ENCODE data around the gene STARD13.

STARD13 gene

DNA sequence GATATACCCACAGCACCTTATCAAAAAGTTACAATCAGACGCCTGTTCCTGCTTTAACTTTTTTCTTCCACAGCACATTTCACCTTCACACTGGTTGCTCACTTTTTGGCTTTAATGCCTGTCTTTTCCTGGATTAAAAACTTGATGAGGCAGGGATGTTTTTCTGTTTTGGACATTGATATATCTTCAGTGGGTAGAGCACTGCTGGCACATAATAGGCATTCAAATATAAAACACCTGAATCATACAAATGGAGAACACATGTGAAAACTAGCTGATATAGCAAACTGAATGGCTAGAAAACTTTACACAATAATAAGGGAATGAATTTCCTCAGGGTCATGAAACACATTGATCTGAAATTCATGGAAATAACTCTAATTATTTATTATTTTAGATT lies 65.6 kb downstream of the STARD13 start:
- Histone ChIP-seq H3K27ac (ENCODE audit: low read depth, low read length, severe bottlenecking) (no peak overlapping the region), H3K4me3 (ENCODE audit: extremely low read depth, insufficient read depth, low read length, poor library complexity, severe bottlenecking) (no peak overlapping the region), H3K4me1 (ENCODE audit: control insufficient read depth, insufficient read depth, low read length, poor library complexity, severe bottlenecking) (peaks cover 18% of the 10 kb centered on the region), H3K36me3 (ENCODE audit: control insufficient read depth, insufficient read depth, low read length) (no peaks in the 10 kb centered on the region), H3K9me3 (ENCODE audit: control insufficient read depth, low read length) (peaks cover 7% of the 10 kb centered on the region)
- 100% methylated on average over 1 of the region's 1 CpG; no CpG with 5 or more reads in 1 of the 2 experiments for WGBS, 2 experiments (ENCODE audit: insufficient coverage in 2 of 2)

- Histone ChIP-seq H3K9me3 (ENCODE audit: control insufficient read depth, low read length) (no peaks in the 10 kb centered on the region), H3K27ac (ENCODE audit: low read depth, low read length, severe bottlenecking) (no peak overlapping the region), H3K36me3 (ENCODE audit: control insufficient read depth, insufficient read depth, low read length) (no peaks in the 10 kb centered on the region), H3K4me1 (ENCODE audit: control insufficient read depth, insufficient read depth, low read length, poor library complexity, severe bottlenecking) (peaks cover 26% of the 10 kb centered on the region), H3K4me3 (ENCODE audit: extremely low read depth, insufficient read depth, low read length, poor library complexity, severe bottlenecking) (no peak overlapping the region)
- WGBS, 2 experiments (ENCODE audit: insufficient coverage in 2 of 2), result 100% methylated on average over 1 of the region's 1 CpG; no CpG with 5 or more reads in 1 of the 2 experiments
Measured at GRCh38 chr13:33218426-33218825, 67.1 kb downstream of the STARD13 start.

DNA sequence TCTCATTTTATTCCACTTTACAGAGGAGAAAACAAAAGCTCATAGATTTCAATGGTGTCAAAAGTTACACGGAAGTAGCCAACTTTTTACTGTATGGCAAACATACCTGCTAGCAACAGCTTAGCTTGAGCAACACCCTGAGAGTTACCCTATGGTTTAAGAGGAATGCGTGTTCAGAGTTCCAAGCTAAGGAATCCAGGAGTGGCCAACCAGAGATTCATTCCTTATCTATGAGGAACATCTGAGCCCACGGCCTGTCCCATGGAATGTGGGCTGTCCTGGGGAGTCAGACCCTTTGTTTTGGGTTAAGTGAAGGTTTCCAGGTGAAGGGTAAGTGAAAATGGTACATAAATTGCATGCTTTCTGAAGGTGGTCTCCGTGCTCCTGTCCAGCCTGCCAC lies 67.5 kb downstream of the STARD13 start:
- Histone ChIP-seq H3K4me1 (ENCODE audit: control insufficient read depth, insufficient read depth, low read length, poor library complexity, severe bottlenecking) (peaks cover 26% of the 10 kb centered on the region), H3K9me3 (ENCODE audit: control insufficient read depth, low read length) (no peaks in the 10 kb centered on the region), H3K36me3 (ENCODE audit: control insufficient read depth, insufficient read depth, low read length) (no peaks in the 10 kb centered on the region), H3K4me3 (ENCODE audit: extremely low read depth, insufficient read depth, low read length, poor library complexity, severe bottlenecking) (no peak overlapping the region), H3K27ac (ENCODE audit: low read depth, low read length, severe bottlenecking) (peak overlapping the region; percentile 25)
- 77 to 89% methylated on average over 2 to 4 of the region's 4 CpGs for WGBS, 2 experiments (ENCODE audit: insufficient coverage in 2 of 2)

GRCh38 chr13:33217256-33217655 lies 68.3 kb downstream of the STARD13 start:
- peak overlapping the region; percentile 25 for H3K27ac ChIP-seq (ENCODE audit: low read depth, low read length, severe bottlenecking)
- 80 to 100% methylated on average over 2 to 3 of the region's 3 CpGs for WGBS, 2 experiments (ENCODE audit: insufficient coverage in 2 of 2)
- no peaks in the 10 kb centered on the region for H3K36me3 ChIP-seq (ENCODE audit: control insufficient read depth, insufficient read depth, low read length)
- H3K4me1 ChIP-seq (ENCODE audit: control insufficient read depth, insufficient read depth, low read length, poor library complexity, severe bottlenecking), result peaks cover 26% of the 10 kb centered on the region
- H3K9me3 ChIP-seq (ENCODE audit: control insufficient read depth, low read length), result no peaks in the 10 kb centered on the region
- H3K4me3 ChIP-seq (ENCODE audit: extremely low read depth, insufficient read depth, low read length, poor library complexity, severe bottlenecking), result no peak overlapping the region

GRCh38 chr13:33213797-33214196 lies 71.8 kb downstream of the STARD13 start:
- Histone ChIP-seq H3K9me3 (ENCODE audit: control insufficient read depth, low read length) (no peaks in the 10 kb centered on the region), H3K4me3 (ENCODE audit: extremely low read depth, insufficient read depth, low read length, poor library complexity, severe bottlenecking) (no peak overlapping the region), H3K36me3 (ENCODE audit: control insufficient read depth, insufficient read depth, low read length) (no peaks in the 10 kb centered on the region), H3K27ac (ENCODE audit: low read depth, low read length, severe bottlenecking) (peak overlapping the region; percentile 47), H3K4me1 (ENCODE audit: control insufficient read depth, insufficient read depth, low read length, poor library complexity, severe bottlenecking) (peaks cover 26% of the 10 kb centered on the region)
- 47 to 78% methylated on average over 2 to 4 of the region's 6 CpGs for WGBS, 2 experiments (ENCODE audit: insufficient coverage in 2 of 2)

DNA sequence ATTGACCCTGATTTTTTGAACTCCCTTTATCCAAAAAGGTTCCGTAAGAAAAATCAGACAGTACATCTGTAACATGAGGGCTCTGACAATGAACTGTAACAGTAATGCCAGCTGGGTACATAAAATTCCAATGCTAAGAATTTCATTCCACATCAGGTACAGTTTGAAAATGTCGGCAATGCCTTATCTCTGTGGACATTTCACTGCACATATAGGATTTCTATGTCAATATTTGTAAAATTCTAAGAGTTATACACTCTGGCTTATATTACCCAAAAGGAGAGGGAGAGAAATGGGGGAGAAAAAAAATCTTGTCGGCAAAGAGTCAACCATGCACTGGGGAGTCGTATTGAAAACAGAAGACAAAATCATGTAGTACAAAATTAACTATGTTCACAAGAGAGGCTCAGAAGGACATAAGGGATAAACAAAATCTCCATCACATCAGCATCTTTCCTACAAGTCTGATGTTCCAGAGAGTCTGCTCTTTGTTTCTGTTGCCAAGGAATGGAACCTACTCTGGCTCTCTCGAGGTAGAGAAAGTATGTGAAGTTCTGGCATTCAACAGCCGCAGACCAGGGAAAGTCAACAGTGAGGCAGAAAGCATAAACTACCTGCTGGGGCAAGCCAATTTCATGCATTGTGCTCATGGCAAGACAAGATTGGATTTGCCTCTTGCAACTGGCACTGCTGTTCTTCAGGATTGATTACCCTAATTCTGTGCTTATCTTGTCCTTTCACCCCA lies 72.4 kb downstream of the STARD13 start:
- Histone ChIP-seq H3K4me1 (ENCODE audit: control insufficient read depth, insufficient read depth, low read length, poor library complexity, severe bottlenecking) (peaks cover 23% of the 10 kb centered on the region), H3K36me3 (ENCODE audit: control insufficient read depth, insufficient read depth, low read length) (no peaks in the 10 kb centered on the region), H3K4me3 (ENCODE audit: extremely low read depth, insufficient read depth, low read length, poor library complexity, severe bottlenecking) (no peak overlapping the region), H3K9me3 (ENCODE audit: control insufficient read depth, low read length) (no peaks in the 10 kb centered on the region), H3K27ac (ENCODE audit: low read depth, low read length, severe bottlenecking) (peak overlapping the region; percentile 37)
- 81 to 83% methylated on average over 1 to 3 of the region's 6 CpGs for WGBS, 2 experiments (ENCODE audit: insufficient coverage in 2 of 2)

DNA sequence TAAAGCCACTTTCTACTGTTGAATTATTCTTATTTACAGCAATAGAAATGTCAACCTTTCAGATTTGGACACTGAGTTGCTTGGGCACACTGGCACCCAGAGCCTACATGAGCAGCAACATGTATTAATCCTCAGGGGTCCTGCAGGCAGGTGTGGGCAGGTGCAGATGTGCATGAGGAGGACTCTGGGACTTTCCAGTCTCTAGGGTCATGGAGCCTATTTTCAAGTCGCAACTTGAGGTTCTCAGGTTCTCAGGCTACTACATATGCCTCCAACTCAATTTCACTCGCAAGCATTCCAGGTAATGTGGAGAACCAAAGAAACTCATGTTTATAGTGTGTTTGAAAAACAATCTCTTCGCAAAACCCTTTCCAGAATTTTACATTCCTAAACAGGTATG lies 73.2 kb downstream of the STARD13 start:
- WGBS, 2 experiments (ENCODE audit: insufficient coverage in 2 of 2), result 100% methylated on average over 1 of the region's 3 CpGs; no CpG with 5 or more reads in 1 of the 2 experiments
- peaks cover 18% of the 10 kb centered on the region for H3K4me1 ChIP-seq (ENCODE audit: control insufficient read depth, insufficient read depth, low read length, poor library complexity, severe bottlenecking)
- H3K9me3 ChIP-seq (ENCODE audit: control insufficient read depth, low read length), result no peaks in the 10 kb centered on the region
- H3K4me3 ChIP-seq (ENCODE audit: extremely low read depth, insufficient read depth, low read length, poor library complexity, severe bottlenecking), result no peak overlapping the region
- H3K36me3 ChIP-seq (ENCODE audit: control insufficient read depth, insufficient read depth, low read length), result no peaks in the 10 kb centered on the region
- no peak overlapping the region for H3K27ac ChIP-seq (ENCODE audit: low read depth, low read length, severe bottlenecking)

GRCh38 chr13:33210090-33210489 lies 75.5 kb downstream of the STARD13 start:
- H3K27ac ChIP-seq (ENCODE audit: low read depth, low read length, severe bottlenecking), result no peak overlapping the region
- peaks cover 13% of the 10 kb centered on the region for H3K4me1 ChIP-seq (ENCODE audit: control insufficient read depth, insufficient read depth, low read length, poor library complexity, severe bottlenecking)
- H3K36me3 ChIP-seq (ENCODE audit: control insufficient read depth, insufficient read depth, low read length), result no peaks in the 10 kb centered on the region
- no peak overlapping the region for H3K4me3 ChIP-seq (ENCODE audit: extremely low read depth, insufficient read depth, low read length, poor library complexity, severe bottlenecking)
- 83 to 90% methylated on average over 1 of the region's 2 CpGs for WGBS, 2 experiments (ENCODE audit: insufficient coverage in 2 of 2)
- no peaks in the 10 kb centered on the region for H3K9me3 ChIP-seq (ENCODE audit: control insufficient read depth, low read length)

DNA sequence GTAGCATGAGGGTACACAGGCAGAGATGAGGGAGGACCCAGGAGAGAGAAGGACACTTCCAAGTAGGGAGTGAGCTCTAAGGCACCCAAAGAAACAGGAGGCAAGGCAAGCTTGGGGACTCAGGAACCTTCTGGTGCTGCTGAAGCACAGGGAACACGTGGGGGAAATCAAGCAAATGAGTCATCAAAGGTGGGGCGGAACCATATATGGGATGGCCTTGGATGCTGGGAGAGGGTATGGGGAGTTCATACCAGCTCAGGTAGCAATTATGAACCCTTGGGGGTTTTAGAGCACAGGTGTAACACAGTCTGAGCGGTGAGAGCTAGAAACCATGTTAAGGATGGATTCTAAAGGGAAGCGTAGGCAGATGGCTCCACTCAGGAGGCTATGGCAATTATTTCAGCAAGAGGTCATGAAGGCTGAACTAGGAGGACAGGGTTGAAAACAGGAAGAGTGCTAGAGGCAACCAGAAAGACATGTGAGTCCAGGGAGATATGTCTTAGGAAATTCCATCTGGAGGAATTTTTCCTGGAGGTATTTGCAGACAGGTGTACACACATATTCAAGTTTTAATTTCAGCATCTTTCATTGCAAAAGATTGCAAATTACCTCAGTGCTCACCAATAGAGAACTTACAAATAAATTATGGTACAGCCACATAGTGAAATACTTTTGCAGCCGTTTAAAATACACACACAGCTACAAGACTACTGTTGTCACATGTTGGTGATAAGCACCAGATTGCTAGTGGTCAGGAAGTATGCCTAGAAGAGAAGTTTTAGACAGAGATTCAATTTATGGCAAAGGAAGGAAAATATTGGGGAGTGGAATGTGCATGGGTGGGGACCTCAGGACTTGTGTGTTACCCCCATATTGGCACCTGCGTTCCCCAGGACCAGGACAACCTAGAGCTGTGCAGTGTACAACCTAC lies 77.0 kb downstream of the STARD13 start:
- peaks cover 3% of the 10 kb centered on the region for H3K4me1 ChIP-seq (ENCODE audit: control insufficient read depth, insufficient read depth, low read length, poor library complexity, severe bottlenecking)
- no peak overlapping the region for H3K27ac ChIP-seq (ENCODE audit: low read depth, low read length, severe bottlenecking)
- H3K36me3 ChIP-seq (ENCODE audit: control insufficient read depth, insufficient read depth, low read length), result no peaks in the 10 kb centered on the region
- WGBS, 2 experiments (ENCODE audit: insufficient coverage in 2 of 2), result 89% methylated on average over 4 to 5 of the region's 6 CpGs
- no peaks in the 10 kb centered on the region for H3K9me3 ChIP-seq (ENCODE audit: control insufficient read depth, low read length)
- H3K4me3 ChIP-seq (ENCODE audit: extremely low read depth, insufficient read depth, low read length, poor library complexity, severe bottlenecking), result no peak overlapping the region

- Histone ChIP-seq H3K9me3 (ENCODE audit: control insufficient read depth, low read length) (no peaks in the 10 kb centered on the region), H3K27ac (ENCODE audit: low read depth, low read length, severe bottlenecking) (no peak overlapping the region), H3K4me3 (ENCODE audit: extremely low read depth, insufficient read depth, low read length, poor library complexity, severe bottlenecking) (no peak overlapping the region), H3K4me1 (ENCODE audit: control insufficient read depth, insufficient read depth, low read length, poor library complexity, severe bottlenecking) (peaks cover 3% of the 10 kb centered on the region), H3K36me3 (ENCODE audit: control insufficient read depth, insufficient read depth, low read length) (no peaks in the 10 kb centered on the region)
- WGBS, 2 experiments (ENCODE audit: insufficient coverage in 2 of 2), result 83% methylated on average over 2 of the region's 3 CpGs
Measured at GRCh38 chr13:33207615-33207961, 78.0 kb downstream of the STARD13 start.

All from mesodermal cell (in vitro differentiated cells).